Germinal center (tissue), 1 donor: ENCODE measurements around the gene PPA2.
"Not testable (repeated sequence)": the region's sequence is repeated elsewhere in the genome, so short reads cannot be mapped to it uniquely, and the experiment has no call there.

Experiments used
- DNase-seq: peaks from one replicate; pipeline ENCODE4 v3.0.0; 2012; ENCODE audit warnings: mixed read lengths, low spot score

The PPA2 gene

GRCh38 chr4:105473324-105474098 is at the start of gene PPA2:
Gene PPA2, minus strand, starts transcription at chr4:105474062. Its CDS starts 12 bp downstream, at chr4:105474050.
- DNase-seq: peak; percentile 60

GRCh38 chr4:105520819-105521790 is 47.2 kb upstream of the PPA2 start:
- peak; percentile 24 for DNase-seq

- DNase-seq: no peak
These were observed 36.4 kb upstream of the PPA2 start for GRCh38 chr4:105510245-105510644.

GRCh38 chr4:105509714-105510113 is 35.9 kb upstream of the PPA2 start:
- DNase-seq: no peak

GRCh38 chr4:105509291-105509690 is 35.4 kb upstream of the PPA2 start:
- DNase-seq: peak; percentile 21

- no peak for DNase-seq
These were observed 30.9 kb upstream of the PPA2 start for GRCh38 chr4:105504744-105505143.

GRCh38 chr4:105503484-105503883 is 29.6 kb upstream of the PPA2 start:
- DNase-seq: no peak

GRCh38 chr4:105496899-105497298 is 23.0 kb upstream of the PPA2 start:
- DNase-seq: no peak

GRCh38 chr4:105495667-105496066 is 21.8 kb upstream of the PPA2 start:
- no peak for DNase-seq

GRCh38 chr4:105490523-105490922 is 16.7 kb upstream of the PPA2 start:
- DNase-seq: no peak

GRCh38 chr4:105483840-105484239 is 10.0 kb upstream of the PPA2 start:
- no peak for DNase-seq

GRCh38 chr4:105474099-105474518 is 247 bp upstream of the PPA2 start:
- DNase-seq: peak; percentile 90

- DNase-seq: no peak
These were observed 965 bp downstream of the PPA2 start for GRCh38 chr4:105472871-105473323.

GRCh38 chr4:105471566-105472176 is 2.2 kb downstream of the PPA2 start:
- peak; percentile 66 for DNase-seq

- DNase-seq: no peak
These were observed 3.1 kb downstream of the PPA2 start for GRCh38 chr4:105470766-105471165.

GRCh38 chr4:105469736-105470135 is 4.1 kb downstream of the PPA2 start:
- DNase-seq: no peak

- DNase-seq: no peak
These were observed 7.3 kb downstream of the PPA2 start for GRCh38 chr4:105466580-105466979.

GRCh38 chr4:105464563-105464962 is 9.3 kb downstream of the PPA2 start:
- DNase-seq: not testable (repeated sequence)

- DNase-seq: no peak
These were observed 11.3 kb downstream of the PPA2 start for GRCh38 chr4:105462576-105462975.

GRCh38 chr4:105461621-105462382 is 12.1 kb downstream of the PPA2 start:
- no peak for DNase-seq

GRCh38 chr4:105461221-105461620 is 12.6 kb downstream of the PPA2 start:
- no peak for DNase-seq

GRCh38 chr4:105460306-105460705 is 13.6 kb downstream of the PPA2 start:
- no peak for DNase-seq
